Thyroid gland (tissue), 4 donors: ENCODE data around the gene PSMF1.

Experiments
- CTCF ChIP-seq, 6 experiments: fragments of 200-600 bp in 3 of 6; fragments of 450-650 bp in 3 of 6; sonication (generic) in 3 of 6; IDR thresholded peaks; one replicate each; pipeline ENCODE4 v1.5.1; 2016 to 2019; ENCODE audit warnings: antibody characterized with exemption in 6 of 6, mild to moderate bottlenecking in 2 of 6, inconsistent platforms in 1 of 6, moderate library complexity in 1 of 6
- POLR2A ChIP-seq, 2 donors: fragments of 450-650 bp; IDR thresholded peaks; one replicate each; pipeline ENCODE4 v1.6.1; 2017; ENCODE audit warnings: antibody characterized with exemption in 2 of 2, mild to moderate bottlenecking in 2 of 2, moderate library complexity in 1 of 2

DNA sequence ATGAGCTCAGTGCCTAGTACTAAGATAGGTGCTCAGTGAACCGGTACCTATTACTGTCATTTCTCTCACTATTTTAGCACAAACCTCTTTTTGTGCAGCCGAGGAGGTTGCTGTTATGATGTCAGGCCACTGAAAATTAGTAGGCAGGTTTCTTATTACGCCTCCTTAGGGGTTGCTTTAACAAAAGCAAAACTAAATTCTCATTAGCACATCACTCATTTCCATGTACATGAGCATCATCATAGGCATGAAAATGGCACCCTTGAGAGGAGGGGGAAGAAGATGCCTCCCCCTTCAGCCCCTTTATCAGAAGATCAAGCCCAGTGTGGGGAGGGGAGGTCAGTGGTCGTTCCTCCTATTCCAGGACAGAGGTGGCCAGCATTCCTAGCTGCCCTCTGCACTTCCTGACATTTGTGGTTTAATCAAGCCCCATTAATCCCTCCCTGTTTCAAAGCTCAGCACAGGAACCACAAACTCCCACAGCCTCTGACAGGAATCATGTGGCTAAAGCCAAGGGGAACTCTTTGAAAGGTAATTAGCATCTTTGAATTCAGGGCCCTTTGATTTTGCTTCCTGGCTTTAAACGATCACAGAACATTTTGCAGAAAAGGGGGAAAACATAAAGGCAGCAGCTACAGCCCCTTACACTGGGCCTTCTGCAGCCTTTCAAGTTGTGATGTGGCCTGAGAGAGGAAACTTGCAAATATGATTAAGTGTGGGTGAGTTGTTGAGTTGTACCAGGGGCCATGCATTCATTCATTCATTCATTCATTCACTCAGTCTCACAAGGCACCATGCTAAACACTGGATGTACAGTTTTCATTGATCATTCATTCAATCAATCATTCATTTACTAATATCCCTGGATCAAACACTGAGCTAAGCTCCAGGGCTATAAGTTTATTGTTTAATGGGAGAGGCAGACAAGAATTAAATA, 31.9 kb upstream of the PSMF1 start:
- no peak for TF ChIP-seq CTCF (IDR thresholded peaks at IDR 0.05)
- no peak for TF ChIP-seq POLR2A (IDR thresholded peaks at IDR 0.05)
